ENCODE results near the gene CD24.
"Not testable (repeated sequence)": the region's sequence is repeated elsewhere in the genome, so short reads cannot be mapped to it uniquely, and the experiment has no call there.

CD24 gene

DNA sequence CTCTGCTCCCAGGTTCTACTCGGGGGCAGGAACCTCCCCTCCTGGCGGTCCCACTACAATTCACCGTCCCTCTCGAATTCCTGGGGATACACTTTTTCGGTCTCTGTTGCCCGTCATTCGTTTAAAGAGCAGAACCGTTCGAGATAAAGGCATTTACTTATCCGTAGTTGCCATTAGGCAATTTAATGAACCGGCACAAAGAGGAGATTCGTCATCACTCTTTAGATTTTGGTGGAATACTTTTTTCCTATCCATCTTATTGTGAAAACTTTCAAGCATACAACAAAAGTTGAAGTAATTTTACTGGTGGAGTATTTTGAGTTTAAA lies 1.2 kb upstream of the CD24 start:
- peak overlapping the region; percentile 93 for H3K27ac ChIP-seq
- TF ChIP-seq, protein P1, sequence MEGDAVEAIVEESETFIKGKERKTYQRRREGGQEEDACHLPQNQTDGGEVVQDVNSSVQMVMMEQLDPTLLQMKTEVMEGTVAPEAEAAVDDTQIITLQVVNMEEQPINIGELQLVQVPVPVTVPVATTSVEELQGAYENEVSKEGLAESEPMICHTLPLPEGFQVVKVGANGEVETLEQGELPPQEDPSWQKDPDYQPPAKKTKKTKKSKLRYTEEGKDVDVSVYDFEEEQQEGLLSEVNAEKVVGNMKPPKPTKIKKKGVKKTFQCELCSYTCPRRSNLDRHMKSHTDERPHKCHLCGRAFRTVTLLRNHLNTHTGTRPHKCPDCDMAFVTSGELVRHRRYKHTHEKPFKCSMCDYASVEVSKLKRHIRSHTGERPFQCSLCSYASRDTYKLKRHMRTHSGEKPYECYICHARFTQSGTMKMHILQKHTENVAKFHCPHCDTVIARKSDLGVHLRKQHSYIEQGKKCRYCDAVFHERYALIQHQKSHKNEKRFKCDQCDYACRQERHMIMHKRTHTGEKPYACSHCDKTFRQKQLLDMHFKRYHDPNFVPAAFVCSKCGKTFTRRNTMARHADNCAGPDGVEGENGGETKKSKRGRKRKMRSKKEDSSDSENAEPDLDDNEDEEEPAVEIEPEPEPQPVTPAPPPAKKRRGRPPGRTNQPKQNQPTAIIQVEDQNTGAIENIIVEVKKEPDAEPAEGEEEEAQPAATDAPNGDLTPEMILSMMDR (conservative IDR thresholded peaks at IDR 0.05) = no peak

DNA sequence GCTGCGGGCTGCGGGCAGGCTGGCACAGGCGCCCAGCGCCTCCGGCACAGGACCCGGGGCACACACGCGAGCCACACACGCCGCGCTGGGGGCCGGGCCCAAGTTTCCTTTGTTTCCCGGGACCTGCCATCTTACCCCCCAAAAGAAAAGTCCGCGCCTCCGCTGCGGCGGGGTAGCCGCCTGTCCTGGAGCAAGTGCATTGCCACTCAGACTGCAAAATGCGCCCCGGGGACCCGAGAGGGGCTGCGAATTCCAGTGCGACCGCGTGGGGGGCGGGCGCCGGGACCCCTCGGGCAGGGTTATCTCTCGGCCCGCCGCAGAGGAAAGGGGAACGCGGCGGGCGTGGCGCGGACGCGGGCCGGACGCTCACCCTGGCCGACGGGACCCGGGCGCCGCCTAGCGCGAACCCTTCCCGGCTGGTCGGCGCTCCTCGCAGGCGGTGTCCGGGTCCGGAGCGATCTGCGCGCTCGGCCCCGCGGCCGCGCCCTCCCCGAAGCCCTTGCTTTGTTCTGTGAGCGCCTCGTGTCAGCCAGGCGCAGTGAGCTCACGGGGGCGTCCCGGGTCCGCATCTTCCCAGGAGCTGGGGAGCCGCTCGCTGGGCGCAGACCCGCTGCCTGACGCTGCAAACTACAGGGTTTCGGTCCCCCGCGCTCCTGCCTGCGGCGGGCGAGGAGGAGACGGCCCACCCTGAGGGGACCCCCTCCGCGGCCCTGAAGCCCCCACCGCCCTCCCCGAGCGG lies 639 bp upstream of the CD24 start:
- TF ChIP-seq, protein P1 (conservative IDR thresholded peaks at IDR 0.05) = peak; percentile 69
- H3K27ac ChIP-seq = peak overlapping the region; percentile 93

DNA sequence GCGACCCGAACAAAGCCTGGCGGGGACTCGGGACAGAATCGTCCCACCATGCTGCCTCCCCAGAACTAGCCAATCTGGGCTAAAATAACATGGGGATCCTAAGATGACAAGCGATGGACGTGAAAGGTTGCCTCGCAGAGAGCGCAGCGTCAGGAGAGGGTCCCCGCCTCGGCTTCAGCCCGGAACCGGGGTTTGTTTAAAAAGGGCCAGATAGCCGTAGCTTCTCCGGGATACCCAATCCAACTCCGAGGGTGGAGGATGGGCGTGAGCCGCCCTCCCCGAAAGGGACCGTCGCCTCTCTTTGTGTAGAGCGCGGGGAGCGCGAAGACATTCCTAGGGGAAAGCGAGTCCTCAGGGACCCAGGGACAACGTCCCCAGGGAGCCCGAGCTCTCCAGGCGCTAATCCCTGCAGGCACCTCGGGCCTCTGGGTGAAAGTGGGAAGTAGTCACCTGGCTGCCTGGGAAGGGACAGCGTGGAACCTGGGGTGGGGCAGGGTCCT lies 643 bp downstream of the CD24 start:
- H3K27ac ChIP-seq = peak overlapping the region; percentile 93

DNA sequence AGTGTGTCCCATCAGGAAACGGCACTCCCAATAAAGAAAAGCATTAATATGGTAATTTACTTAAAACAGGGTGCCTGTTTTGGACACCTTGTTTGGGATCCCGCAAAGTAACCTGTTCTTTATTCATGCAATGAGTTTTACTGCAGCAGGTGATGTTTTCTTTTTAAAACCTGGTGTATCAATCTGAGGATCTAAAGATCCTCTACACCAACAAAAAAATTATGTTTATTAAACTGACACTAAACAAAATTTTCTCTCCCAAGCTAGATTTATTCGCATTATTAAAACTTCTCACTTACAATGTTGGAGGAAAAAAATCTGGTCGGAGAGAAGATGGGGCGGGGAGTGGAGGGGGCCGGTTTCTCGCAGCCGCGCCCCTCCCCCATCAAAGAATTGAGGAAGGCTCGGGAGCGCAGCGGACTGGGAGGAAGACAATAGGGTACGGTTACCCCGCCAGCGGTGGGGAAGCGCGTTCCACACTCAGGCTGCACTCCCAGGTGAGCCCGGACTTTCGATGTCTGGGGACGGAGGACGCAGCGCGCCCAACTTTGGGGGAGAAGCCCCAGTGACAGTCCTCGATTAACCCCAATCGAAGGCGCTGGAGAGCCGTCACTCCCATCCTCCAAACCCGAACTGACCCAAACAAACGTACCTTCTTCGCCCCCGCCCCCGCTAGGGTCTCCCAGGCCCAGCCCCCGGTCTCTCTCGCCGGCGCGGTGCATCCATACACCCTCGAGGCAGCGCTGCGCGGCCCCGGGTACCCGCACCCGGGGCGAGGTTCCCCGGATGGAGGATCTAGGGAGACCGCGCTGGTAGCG lies 1.3 kb downstream of the CD24 start:
- TF ChIP-seq, protein P1 (conservative IDR thresholded peaks at IDR 0.05) = no peak
- H3K27ac ChIP-seq = peak overlapping the region; percentile 93

More for the DNA sequence above, 643 bp downstream of the CD24 start:
- TF ChIP-seq, protein P1 (conservative IDR thresholded peaks at IDR 0.05) = no peak

DNA sequence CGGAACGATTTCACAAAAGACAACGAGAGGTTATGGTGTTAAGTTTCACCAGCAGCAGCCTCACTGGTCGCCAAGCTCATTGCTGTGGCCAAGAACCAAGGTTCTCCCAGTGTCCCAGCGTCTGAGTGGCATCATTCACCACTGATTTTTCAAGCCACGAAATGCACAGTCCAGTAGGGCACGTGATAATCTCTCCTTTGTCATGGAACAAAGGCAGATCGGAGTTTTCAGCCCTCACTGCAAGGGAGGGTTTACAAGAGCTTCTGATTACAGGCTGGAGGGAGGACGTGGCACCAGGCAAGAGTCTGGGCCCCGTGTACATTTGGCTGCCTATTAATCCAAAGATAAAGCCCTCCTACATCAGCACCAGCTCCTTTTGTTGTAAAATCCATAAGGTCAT lies 2.0 kb downstream of the CD24 start:
- H3K27ac ChIP-seq = peak overlapping the region; percentile 93
- TF ChIP-seq, protein P1 (conservative IDR thresholded peaks at IDR 0.05) = no peak

DNA sequence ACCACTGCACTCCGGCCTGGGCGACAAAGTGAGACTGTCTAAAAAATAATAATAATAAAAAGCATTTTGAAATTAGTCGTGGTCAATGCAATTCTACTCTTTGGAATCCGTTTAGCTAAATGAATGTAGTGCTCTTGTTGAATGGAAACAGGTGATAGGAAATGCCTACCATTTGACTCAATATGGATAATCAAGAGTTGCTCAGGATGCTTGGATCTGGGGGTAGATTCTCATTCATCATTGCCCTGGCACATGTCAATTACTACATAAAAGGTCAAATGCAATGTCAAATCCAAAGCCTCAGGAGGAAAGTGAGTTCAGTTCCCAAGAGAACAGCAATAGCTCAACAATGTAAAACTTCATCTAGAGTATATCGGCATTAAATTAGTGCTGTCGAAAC lies 3.8 kb downstream of the CD24 start:
- not testable (repeated sequence) for H3K27ac ChIP-seq

DNA sequence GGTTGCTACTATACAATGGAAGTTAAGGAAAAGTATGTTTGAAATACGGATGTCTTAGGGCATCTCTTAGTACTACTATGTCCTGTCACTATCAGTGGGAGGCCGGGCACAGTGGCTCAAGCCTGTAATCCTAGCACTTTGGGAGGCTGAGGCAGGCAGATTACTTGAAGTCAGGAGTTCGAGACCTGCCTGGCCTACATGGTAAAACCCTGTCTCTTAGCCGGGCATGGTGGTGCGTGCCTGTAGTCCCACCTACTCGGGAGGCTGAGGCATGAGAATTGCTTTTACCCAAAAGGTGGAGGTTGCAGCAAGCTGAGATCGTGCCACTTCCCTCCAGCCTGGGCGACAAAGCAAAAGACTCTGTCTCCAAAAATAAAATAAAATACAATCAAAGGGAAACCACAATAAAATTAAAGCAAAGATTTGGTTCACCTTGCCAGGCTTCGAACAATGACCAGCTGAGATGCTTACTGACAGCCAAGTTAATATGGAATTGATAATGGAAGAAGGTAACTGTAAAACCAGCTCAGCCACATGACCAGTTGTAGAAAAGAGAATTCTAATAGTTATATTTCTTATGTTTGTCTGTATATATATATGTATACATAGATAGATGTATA lies 6.5 kb downstream of the CD24 start:
- TF ChIP-seq, protein P1 (conservative IDR thresholded peaks at IDR 0.05) = no peak
- H3K27ac ChIP-seq = no peak overlapping the region
